D721Med (cell line): Measurements from ENCODE around the gene HOXA11.

Experiments
- DNase-seq: peaks from one replicate; pipeline ENCODE4 v3.0.0; 2011; ENCODE audit warnings: low spot score; ENCODE audit not compliant: insufficient read length
- FAIRE-seq: peaks from 2 replicates; lab custom pipeline; 2011; peaks lifted over from hg19 to GRCh38; lab: Jason Lieb, UNC
- CTCF ChIP-seq: IDR thresholded peaks from 2 replicates; pipeline ENCODE4 v1.5.1; 2012; ENCODE audit warnings: mild to moderate bottlenecking, control low read depth; ENCODE audit not compliant: insufficient read depth; ENCODE audit errors: missing control alignments

HOXA11 gene

GRCh38 chr7:27219821-27220220, 34.8 kb upstream of the HOXA11 start:
- DNase-seq = no peak
- TF ChIP-seq CTCF = no peak
- FAIRE-seq = no peak

GRCh38 chr7:27217951-27218350, 32.9 kb upstream of the HOXA11 start:
- FAIRE-seq = no peak
- TF ChIP-seq CTCF = no peak
- no peak for DNase-seq

GRCh38 chr7:27215356-27215755, 30.3 kb upstream of the HOXA11 start:
- FAIRE-seq (no peak), DNase-seq (no peak)
- TF ChIP-seq CTCF = no peak

GRCh38 chr7:27214239-27214950, 29.4 kb upstream of the HOXA11 start:
- no peak for FAIRE-seq
- no peak for DNase-seq
- no peak for TF ChIP-seq CTCF

- DNase-seq (no peak), FAIRE-seq (no peak)
- TF ChIP-seq CTCF = no peak
Observed at GRCh38 chr7:27213433-27214238, 28.6 kb upstream of the HOXA11 start.

- TF ChIP-seq CTCF = no peak
- no peak for FAIRE-seq
Observed at GRCh38 chr7:27212497-27213432, 27.7 kb upstream of the HOXA11 start.

More at GRCh38 chr7:27212497-27213432, 27.7 kb upstream of the HOXA11 start:
- DNase-seq = no peak
